Activated naive CD4-positive, alpha-beta T cell treated with anti-CD3 and anti-CD28 coated beads, Interleukin-2, amount 50 U/mL, for 24 hours (primary cell): ENCODE measurements around the gene TIMM50.
A peak's percentile ranks its signal among the peaks of the same experiment; 100 is the strongest.

Source experiments
- H3K27ac Mint-ChIP-seq: one replicate; pipeline ENCODE4 v1.8.0; 2021; ENCODE audit warnings: mild to moderate bottlenecking, mixed read lengths
- H3K27me3 Mint-ChIP-seq: one replicate; pipeline ENCODE4 v1.8.0; 2021; ENCODE audit warnings: mixed read lengths
- H3K36me3 Mint-ChIP-seq: one replicate; pipeline ENCODE4 v1.8.0; 2021; ENCODE audit warnings: mixed read lengths
- H3K4me1 Mint-ChIP-seq: one replicate; pipeline ENCODE4 v1.8.0; 2021; ENCODE audit warnings: mixed read lengths
- H3K4me3 Mint-ChIP-seq: one replicate; pipeline ENCODE4 v1.8.0; 2021; ENCODE audit warnings: mild to moderate bottlenecking, mixed read lengths
- H3K9me3 Mint-ChIP-seq: one replicate; pipeline ENCODE4 v1.8.0; 2021; ENCODE audit warnings: mixed read lengths

The TIMM50 gene

DNA sequence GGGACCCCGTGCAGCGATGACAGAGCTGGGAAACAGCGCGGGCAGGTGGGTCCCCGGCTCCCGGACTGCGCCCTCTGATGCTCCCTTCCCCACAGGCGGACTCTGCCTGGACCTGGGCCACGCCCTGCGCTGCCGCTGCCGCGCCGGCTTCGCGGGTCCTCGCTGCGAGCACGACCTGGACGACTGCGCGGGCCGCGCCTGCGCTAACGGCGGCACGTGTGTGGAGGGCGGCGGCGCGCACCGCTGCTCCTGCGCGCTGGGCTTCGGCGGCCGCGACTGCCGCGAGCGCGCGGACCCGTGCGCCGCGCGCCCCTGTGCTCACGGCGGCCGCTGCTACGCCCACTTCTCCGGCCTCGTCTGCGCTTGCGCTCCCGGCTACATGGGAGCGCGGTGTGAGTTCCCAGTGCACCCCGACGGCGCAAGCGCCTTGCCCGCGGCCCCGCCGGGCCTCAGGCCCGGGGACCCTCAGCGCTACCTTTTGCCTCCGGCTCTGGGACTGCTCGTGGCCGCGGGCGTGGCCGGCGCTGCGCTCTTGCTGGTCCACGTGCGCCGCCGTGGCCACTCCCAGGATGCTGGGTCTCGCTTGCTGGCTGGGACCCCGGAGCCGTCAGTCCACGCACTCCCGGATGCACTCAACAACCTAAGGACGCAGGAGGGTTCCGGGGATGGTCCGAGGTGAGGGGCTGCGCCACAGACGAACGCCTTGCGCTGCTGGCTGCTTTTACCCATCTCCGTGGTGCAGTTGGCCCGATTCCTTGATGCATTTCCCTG is 26.5 kb downstream of the TIMM50 start:
- H3K4me1 Mint-ChIP-seq = peaks cover 27% of the 10 kb centered on the region
- H3K27me3 Mint-ChIP-seq = peaks cover 35% of the 10 kb centered on the region
- no peak overlapping the region for H3K27ac Mint-ChIP-seq
- no peaks in the 10 kb centered on the region for H3K9me3 Mint-ChIP-seq
- H3K36me3 Mint-ChIP-seq = peaks cover 2% of the 10 kb centered on the region
- peak overlapping the region; percentile 81 for H3K4me3 Mint-ChIP-seq

DNA sequence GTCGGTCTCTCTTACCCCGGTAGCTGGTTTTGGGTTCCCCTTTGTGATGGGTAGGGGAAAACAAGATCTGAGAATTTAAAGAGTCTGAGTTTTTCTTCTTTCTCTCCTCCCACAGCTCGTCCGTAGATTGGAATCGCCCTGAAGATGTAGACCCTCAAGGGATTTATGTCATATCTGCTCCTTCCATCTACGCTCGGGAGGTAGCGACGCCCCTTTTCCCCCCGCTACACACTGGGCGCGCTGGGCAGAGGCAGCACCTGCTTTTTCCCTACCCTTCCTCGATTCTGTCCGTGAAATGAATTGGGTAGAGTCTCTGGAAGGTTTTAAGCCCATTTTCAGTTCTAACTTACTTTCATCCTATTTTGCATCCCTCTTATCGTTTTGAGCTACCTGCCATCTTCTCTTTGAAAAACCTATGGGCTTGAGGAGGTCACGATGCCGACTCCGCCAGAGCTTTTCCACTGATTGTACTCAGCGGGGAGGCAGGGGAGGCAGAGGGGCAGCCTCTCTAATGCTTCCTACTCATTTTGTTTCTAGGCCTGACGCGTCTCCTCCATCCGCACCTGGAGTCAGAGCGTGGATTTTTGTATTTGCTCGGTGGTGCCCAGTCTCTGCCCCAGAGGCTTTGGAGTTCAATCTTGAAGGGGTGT is 27.2 kb downstream of the TIMM50 start:
- Mint-ChIP-seq H3K27me3 (peaks cover 35% of the 10 kb centered on the region), H3K4me3 (peak overlapping the region; percentile 81), H3K4me1 (peaks cover 27% of the 10 kb centered on the region), H3K36me3 (peaks cover 2% of the 10 kb centered on the region), H3K27ac (no peak overlapping the region), H3K9me3 (no peaks in the 10 kb centered on the region)

GRCh38 chr19:39508629-39509028 is 28.0 kb downstream of the TIMM50 start:
- no peak overlapping the region for H3K4me3 Mint-ChIP-seq

DNA sequence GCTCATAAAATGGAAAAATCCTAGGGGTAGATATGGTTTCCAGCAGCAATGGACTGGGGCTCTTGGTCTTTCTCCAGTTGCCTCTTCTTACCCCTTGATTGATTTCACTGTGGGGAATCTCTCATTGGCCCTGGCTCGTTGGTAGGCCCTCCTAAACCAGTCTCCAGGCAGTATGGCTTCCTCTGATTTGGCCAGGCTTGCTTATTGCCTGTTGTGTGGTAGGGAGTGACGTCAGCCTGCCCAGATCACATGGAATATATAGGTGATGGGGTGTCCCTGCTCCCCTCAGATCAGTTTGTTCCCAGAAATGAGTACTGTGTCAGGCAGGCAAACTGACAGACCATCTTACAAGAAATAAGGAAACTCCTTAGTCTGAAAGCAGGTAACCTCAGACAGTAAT is 28.6 kb downstream of the TIMM50 start:
- Mint-ChIP-seq H3K4me1 (peaks cover 16% of the 10 kb centered on the region), H3K27ac (no peak overlapping the region), H3K27me3 (peaks cover 37% of the 10 kb centered on the region), H3K4me3 (no peak overlapping the region), H3K36me3 (peaks cover 2% of the 10 kb centered on the region), H3K9me3 (no peaks in the 10 kb centered on the region)

More at GRCh38 chr19:39508629-39509028, 28.0 kb downstream of the TIMM50 start:
- peaks cover 2% of the 10 kb centered on the region for H3K36me3 Mint-ChIP-seq
- no peaks in the 10 kb centered on the region for H3K9me3 Mint-ChIP-seq
- H3K4me1 Mint-ChIP-seq = peaks cover 20% of the 10 kb centered on the region
- H3K27me3 Mint-ChIP-seq = peaks cover 39% of the 10 kb centered on the region
- H3K27ac Mint-ChIP-seq = no peak overlapping the region

- Mint-ChIP-seq H3K27me3 (peaks cover 32% of the 10 kb centered on the region), H3K4me1 (peaks cover 17% of the 10 kb centered on the region), H3K27ac (no peak overlapping the region), H3K4me3 (no peak overlapping the region), H3K9me3 (no peaks in the 10 kb centered on the region), H3K36me3 (peaks cover 3% of the 10 kb centered on the region)
Observed at GRCh38 chr19:39512988-39513387, 32.4 kb downstream of the TIMM50 start.

DNA sequence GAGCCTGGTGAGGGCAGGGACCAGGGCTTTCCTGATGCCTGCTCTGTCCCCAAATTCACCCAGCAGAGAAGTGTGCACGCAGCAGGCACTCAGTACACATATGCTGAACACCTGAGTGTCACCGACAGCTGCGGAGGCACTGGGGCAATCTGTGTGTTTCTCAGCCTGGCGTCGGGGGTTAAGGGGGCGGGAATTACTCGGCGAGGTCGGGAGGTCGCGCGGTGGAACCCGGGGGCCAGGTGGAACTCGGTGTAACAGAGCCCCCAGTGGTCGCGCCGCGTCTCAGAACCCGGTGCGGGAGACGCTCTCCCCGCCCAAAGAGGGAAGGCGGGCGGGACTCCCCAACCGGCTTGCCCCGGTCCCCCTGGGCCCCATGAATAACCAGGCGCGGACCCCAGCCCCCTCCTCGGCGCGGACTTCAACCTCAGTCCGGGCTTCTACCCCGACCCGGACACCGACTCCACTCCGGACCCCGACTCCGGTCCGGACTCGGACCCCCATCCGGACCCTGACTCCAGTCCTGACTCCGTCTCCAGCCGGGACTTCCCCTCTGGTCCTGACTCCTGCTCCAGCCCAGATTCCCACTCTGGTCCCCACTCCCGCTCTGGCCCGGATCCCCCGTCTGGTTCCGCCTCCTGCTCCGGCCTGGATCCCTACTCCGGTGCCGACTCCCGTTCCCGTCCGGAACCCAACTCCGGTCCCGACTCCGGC is 34.4 kb downstream of the TIMM50 start, which contains the start of gene SELENOV:
TSS of gene SELENOV (plus strand) at position 300 of the 711 bp plus-strand sequence. CDS start at position 374, 74 bp downstream.
- Mint-ChIP-seq H3K36me3 (peaks cover 1% of the 10 kb centered on the region), H3K4me1 (peaks cover 14% of the 10 kb centered on the region), H3K27ac (no peak within 1 kb of the TSS), H3K27me3 (peaks cover 24% of the 10 kb centered on the region), H3K4me3 (peak within 1 kb of the TSS; percentile 87), H3K9me3 (no peaks in the 10 kb centered on the region)

GRCh38 chr19:39515551-39516191 is 35.0 kb downstream of the TIMM50 start:
- Mint-ChIP-seq H3K4me1 (peaks cover 14% of the 10 kb centered on the region), H3K27ac (no peak overlapping the region), H3K27me3 (peaks cover 24% of the 10 kb centered on the region), H3K9me3 (no peaks in the 10 kb centered on the region), H3K36me3 (peaks cover 1% of the 10 kb centered on the region), H3K4me3 (peak overlapping the region; percentile 87)

GRCh38 chr19:39516270-39516669 is 35.6 kb downstream of the TIMM50 start:
- no peak overlapping the region for H3K27ac Mint-ChIP-seq
- H3K4me3 Mint-ChIP-seq = peak overlapping the region; percentile 79
- peaks cover 1% of the 10 kb centered on the region for H3K36me3 Mint-ChIP-seq
- H3K27me3 Mint-ChIP-seq = peaks cover 24% of the 10 kb centered on the region
- H3K4me1 Mint-ChIP-seq = peaks cover 14% of the 10 kb centered on the region
- H3K9me3 Mint-ChIP-seq = no peaks in the 10 kb centered on the region

DNA sequence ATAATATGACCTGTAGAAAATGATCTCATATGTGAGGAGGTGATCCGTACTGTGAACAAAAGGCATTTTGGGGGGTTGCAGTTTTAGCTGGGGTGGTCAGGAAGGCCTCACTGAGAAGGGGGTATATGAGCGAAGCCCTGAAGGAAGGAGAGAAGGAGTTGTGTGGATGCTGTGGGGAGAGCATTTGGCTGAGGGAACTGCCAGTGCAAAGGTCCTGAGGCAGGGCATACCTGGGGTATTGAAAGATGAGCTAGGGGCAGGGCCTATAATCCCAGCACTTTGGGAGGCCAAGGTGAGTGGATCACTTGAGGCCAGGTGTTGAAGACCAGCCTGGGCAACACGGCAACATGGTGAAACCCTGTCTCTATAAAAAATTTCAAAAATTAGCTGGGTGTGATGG is 36.8 kb downstream of the TIMM50 start:
- H3K4me3 Mint-ChIP-seq = no peak overlapping the region

GRCh38 chr19:39518458-39518857 is 37.8 kb downstream of the TIMM50 start:
- Mint-ChIP-seq H3K27ac (no peak overlapping the region), H3K9me3 (no peaks in the 10 kb centered on the region), H3K27me3 (peaks cover 21% of the 10 kb centered on the region), H3K36me3 (peaks cover 1% of the 10 kb centered on the region), H3K4me3 (no peak overlapping the region), H3K4me1 (peaks cover 14% of the 10 kb centered on the region)

More for the DNA sequence above, 36.8 kb downstream of the TIMM50 start:
- Mint-ChIP-seq H3K27me3 (peaks cover 24% of the 10 kb centered on the region), H3K27ac (no peak overlapping the region), H3K36me3 (peaks cover 1% of the 10 kb centered on the region), H3K4me1 (peaks cover 14% of the 10 kb centered on the region), H3K9me3 (no peaks in the 10 kb centered on the region)

- Mint-ChIP-seq H3K27me3 (peaks cover 16% of the 10 kb centered on the region), H3K27ac (peak overlapping the region; percentile 62), H3K4me3 (no peak overlapping the region), H3K4me1 (peaks cover 14% of the 10 kb centered on the region), H3K9me3 (no peaks in the 10 kb centered on the region), H3K36me3 (peaks cover 1% of the 10 kb centered on the region)
Observed at GRCh38 chr19:39518975-39519374, 38.3 kb downstream of the TIMM50 start.

GRCh38 chr19:39520541-39521484 is 40.2 kb downstream of the TIMM50 start:
- Mint-ChIP-seq H3K27me3 (peaks cover 9% of the 10 kb centered on the region), H3K4me3 (no peak overlapping the region), H3K27ac (no peak overlapping the region), H3K4me1 (peaks cover 7% of the 10 kb centered on the region), H3K9me3 (no peaks in the 10 kb centered on the region), H3K36me3 (no peaks in the 10 kb centered on the region)

- Mint-ChIP-seq H3K27me3 (no peaks in the 10 kb centered on the region), H3K4me3 (no peak overlapping the region), H3K27ac (no peak overlapping the region), H3K4me1 (peaks cover 6% of the 10 kb centered on the region), H3K36me3 (peaks cover 4% of the 10 kb centered on the region), H3K9me3 (no peaks in the 10 kb centered on the region)
Observed at GRCh38 chr19:39524495-39524894, 43.9 kb downstream of the TIMM50 start.

- Mint-ChIP-seq H3K4me1 (peaks cover 6% of the 10 kb centered on the region), H3K36me3 (peaks cover 4% of the 10 kb centered on the region), H3K4me3 (no peak overlapping the region), H3K9me3 (no peaks in the 10 kb centered on the region), H3K27ac (no peak overlapping the region), H3K27me3 (no peaks in the 10 kb centered on the region)
Observed at GRCh38 chr19:39525205-39525604, 44.6 kb downstream of the TIMM50 start.
